GM06990 (cell line): ENCODE data around the gene NOLC1.

Experiments used
- DNase-seq: peaks from one replicate; pipeline ENCODE4 v3.0.0-alpha.2; 2011; ENCODE audit not compliant: insufficient read length; ENCODE audit errors: extremely low read depth
- H3K27me3 ChIP-seq: replicated peaks from 2 replicates; pipeline ENCODE4 v1.6.0; 2011; ENCODE audit warnings: low read length; ENCODE audit not compliant: control insufficient read depth, insufficient read depth
- H3K36me3 ChIP-seq: 2 replicates; pipeline ENCODE4 v1.5.1; 2011; ENCODE audit warnings: low read length; ENCODE audit not compliant: control insufficient read depth, insufficient read depth
- H3K4me3 ChIP-seq: replicated peaks from 2 replicates; pipeline ENCODE4 v1.5.1; 2011; ENCODE audit warnings: low read depth, mild to moderate bottlenecking, control low read depth, low read length
- TF ChIP-seq, protein P1 (sequence below): IDR thresholded peaks from 2 replicates; pipeline ENCODE4 v1.5.1; 2011; ENCODE audit warnings: low read length, control low read depth, mild to moderate bottlenecking, inconsistent platforms; ENCODE audit not compliant: insufficient read depth, poor library complexity, severe bottlenecking

The NOLC1 gene

DNA sequence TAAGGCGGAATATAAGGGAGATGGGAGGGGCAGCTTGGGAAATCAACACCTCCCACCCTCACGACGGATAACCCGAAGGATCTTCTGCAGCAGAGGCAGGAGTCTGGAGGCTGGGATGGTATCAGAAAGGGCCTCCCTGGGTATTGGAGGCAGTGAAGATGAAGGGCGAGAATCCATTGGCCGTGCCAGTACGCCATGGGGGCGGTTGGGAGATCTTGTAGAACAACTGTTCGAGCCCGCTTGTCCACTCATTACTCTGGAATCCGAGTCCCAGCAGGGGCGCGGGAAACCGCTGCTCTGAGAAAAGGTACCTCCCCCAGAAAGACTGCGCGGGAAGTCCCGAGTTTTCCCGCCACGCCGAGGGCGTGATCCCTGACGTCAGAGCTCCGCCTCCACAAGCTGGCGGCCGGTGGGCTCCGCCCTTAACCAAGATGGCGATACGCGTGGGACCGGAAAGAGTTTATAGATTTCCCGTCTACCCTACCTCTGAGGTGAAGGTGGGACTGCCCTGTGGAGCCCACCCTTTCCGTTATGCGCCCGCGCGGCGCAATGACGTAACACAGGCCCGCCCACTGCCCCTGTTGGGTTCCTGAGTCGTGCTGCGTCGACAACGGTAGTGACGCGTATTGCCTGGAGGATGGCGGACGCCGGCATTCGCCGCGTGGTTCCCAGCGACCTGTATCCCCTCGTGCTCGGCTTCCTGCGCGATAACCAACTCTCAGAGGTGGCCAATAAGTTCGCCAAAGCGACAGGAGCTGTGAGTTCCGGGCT is at the start of gene NOLC1:
Gene NOLC1, plus strand, starts transcription at position 616 of the 771 bp plus-strand sequence. Its CDS starts 22 bp downstream, at position 638.
- H3K27me3 ChIP-seq, result no peaks in the 10 kb centered on the region
- peaks cover 23% of the 10 kb centered on the region for H3K36me3 ChIP-seq
- H3K4me3 ChIP-seq, result peak within 1 kb of the TSS; percentile 98
- DNase-seq, result peak; percentile 99
- TF ChIP-seq, protein P1, sequence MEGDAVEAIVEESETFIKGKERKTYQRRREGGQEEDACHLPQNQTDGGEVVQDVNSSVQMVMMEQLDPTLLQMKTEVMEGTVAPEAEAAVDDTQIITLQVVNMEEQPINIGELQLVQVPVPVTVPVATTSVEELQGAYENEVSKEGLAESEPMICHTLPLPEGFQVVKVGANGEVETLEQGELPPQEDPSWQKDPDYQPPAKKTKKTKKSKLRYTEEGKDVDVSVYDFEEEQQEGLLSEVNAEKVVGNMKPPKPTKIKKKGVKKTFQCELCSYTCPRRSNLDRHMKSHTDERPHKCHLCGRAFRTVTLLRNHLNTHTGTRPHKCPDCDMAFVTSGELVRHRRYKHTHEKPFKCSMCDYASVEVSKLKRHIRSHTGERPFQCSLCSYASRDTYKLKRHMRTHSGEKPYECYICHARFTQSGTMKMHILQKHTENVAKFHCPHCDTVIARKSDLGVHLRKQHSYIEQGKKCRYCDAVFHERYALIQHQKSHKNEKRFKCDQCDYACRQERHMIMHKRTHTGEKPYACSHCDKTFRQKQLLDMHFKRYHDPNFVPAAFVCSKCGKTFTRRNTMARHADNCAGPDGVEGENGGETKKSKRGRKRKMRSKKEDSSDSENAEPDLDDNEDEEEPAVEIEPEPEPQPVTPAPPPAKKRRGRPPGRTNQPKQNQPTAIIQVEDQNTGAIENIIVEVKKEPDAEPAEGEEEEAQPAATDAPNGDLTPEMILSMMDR, result no peak

DNA sequence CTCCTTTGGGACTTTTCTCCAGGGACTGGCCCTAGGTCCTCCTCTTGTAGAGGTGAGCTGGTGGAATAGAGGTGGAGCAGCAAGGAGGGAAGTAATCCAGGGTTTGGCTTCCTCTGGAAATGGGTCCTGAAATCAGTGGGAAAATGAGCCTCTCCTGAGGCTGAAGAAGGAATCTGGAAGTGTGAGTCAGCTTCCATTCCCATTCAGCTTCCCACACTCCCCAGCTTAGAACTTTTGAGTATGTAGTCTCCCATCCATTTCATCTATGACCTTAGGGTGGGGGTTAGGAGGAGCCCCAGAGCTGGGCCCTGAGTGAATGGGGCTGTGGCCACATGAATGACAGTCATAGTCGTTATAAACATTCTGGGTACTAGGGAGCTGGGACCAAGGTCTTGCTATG is 49.8 kb upstream of the NOLC1 start:
- Histone ChIP-seq H3K36me3 (peaks cover 3% of the 10 kb centered on the region; the same call in 1 of the 2 replicates), H3K4me3 (no peak overlapping the region), H3K27me3 (no peaks in the 10 kb centered on the region)
- TF ChIP-seq, protein P1, result no peak
- DNase-seq, result no peak

DNA sequence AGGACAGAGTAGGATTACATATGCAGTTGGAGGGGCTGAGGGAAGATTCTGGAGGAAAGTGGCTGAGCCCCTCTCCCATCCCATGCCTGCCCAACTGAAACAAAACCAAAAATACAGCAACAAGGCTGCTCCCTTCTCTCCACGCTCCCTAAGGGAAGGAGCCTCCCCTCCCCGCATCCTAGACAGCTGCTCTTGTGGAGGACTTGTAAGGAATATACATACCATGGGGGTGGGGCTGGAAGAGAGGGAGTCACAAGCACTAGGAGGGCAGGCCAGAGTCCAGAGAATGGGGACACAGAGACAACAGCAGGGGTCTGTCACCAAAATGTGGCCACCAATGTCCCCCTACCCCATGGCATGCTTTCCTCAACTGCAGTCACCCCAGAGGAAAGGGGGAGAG is 45.2 kb upstream of the NOLC1 start:
- peaks cover 33% of the 10 kb centered on the region for H3K36me3 ChIP-seq
- H3K27me3 ChIP-seq, result no peaks in the 10 kb centered on the region
- TF ChIP-seq, protein P1, result no peak
- H3K4me3 ChIP-seq, result no peak overlapping the region
- no peak for DNase-seq

DNA sequence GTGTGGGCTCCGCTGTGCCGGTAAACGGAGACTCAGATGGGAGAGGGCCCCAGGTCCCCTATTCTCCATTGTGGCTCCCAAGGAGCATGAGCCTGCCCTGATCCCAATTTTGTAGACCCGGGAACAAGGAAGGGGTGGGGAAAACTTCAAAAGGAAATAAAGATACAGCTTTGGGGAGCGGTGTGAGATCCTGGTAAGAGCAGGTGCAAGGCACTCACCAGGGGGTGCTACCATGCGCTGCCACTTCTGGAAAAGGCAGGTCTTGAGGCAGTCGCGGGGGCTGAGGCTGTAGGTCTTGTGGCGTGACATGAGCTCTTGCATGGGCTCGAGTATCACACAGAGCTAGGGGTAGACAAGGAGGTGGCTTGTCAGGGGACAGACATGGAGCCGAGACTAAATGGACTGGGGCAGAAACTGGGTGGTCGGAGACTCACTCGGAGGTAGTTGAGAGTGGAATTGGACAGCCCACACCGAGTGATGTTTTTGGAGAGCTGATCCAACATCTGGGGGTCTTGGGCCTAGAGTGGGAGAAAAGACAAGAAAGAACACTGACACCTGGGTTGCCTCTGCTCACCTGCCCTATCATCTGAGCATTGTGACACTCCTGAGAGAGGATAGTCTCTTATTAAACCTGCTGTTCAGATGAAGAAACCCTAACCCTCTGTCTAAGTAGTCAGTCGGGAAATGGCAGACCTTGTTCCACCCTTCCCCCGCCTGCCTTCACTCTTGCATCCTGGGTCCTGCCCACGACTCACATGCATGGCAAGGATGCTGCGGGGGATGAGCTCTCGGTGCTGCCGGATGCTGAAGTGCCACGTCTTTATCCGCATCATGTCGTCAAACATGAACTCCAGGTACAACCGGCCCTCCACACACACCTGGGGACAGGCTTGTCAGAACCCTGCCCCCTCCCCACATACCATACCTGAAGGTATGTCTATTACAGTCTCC is 42.7 kb upstream of the NOLC1 start:
- H3K36me3 ChIP-seq, result peaks cover 33% of the 10 kb centered on the region
- H3K27me3 ChIP-seq, result no peaks in the 10 kb centered on the region
- no peak overlapping the region for H3K4me3 ChIP-seq
- DNase-seq, result no peak
- TF ChIP-seq, protein P1, result no peak

DNA sequence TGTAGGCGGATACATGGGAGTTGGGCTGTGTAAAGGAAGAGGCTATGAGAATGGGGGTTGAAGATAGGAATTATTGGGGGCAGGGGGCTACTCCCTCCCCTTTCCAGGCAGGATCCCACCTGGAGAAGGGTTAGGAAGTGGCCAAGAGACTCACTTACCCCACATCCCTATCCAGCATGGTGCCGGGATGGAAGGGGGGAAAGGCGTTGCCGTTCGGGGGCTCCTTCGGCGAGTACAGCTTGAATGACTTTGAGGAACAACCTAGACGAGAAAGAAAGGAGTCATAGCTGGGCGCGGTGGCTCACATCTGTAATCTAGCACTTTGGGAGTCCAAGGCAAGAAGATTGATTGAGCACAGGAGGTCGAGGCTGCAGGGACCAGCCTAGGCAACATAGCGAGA is 40.9 kb upstream of the NOLC1 start:
- Histone ChIP-seq H3K27me3 (no peaks in the 10 kb centered on the region), H3K4me3 (no peak overlapping the region), H3K36me3 (peaks cover 33% of the 10 kb centered on the region)
- no peak for DNase-seq
- TF ChIP-seq, protein P1, result no peak
